Activated CD4-positive, alpha-beta T cell treated with anti-CD3 and anti-CD28 coated beads for 4 hours (primary cell): ENCODE measurements around the gene ZNF584.
"Not testable (repeated sequence)": the region's sequence is repeated elsewhere in the genome, so short reads cannot be mapped to it uniquely, and the experiment has no call there.

Source experiments
- DNase-seq, 2 donors: peaks; one replicate each; pipeline ENCODE4 v3.0.0-alpha.2; 2020

Gene ZNF584

GRCh38 chr19:58386576-58387337 lies 21.7 kb upstream of the ZNF584 start, which contains the start of gene RPS5:
TSS of gene RPS5 (plus strand) at chr19:58387269. CDS start at chr19:58388138, 869 bp downstream.
- peak; percentile 94 to 95 for DNase-seq

DNA sequence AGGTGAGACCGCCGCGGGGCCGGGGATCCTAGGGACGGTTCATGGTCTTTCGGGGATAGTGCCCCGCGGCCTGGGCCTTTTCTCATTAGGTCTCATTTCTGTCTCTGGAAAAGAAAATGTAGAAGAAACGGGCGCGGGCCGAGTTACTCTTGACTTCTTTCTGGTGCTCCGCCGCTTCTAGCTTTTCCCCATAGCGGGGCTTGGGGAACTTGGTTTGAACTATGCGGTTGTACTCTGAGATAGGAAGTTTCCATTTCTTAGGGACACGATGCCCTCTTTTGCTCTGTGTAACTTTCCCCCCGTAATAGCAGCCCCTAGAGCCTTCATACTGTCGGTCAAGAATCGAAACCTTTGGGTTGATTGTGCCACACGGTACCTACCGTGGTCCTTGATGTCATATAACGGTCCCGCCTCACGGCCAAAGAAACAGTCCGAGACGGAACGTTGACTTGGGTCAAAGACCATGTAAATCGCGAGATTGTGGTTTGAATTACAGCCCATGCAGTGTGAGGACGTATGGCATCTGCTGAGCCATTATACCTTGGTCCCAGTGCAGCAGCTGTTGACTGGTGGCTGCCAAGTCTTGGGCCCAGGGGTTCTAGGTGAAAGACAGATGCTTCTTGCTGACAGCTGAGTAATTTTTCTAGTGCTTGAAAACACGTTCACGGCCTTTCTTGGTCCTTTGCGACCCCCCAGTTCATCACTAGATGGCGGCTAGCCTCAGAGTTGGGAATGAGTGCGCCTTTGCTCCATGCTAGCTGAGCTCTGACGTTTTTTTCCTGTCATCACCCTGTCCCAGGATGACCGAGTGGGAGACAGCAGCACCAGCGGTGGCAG lies 20.9 kb upstream of the ZNF584 start:
- no peak for DNase-seq

DNA sequence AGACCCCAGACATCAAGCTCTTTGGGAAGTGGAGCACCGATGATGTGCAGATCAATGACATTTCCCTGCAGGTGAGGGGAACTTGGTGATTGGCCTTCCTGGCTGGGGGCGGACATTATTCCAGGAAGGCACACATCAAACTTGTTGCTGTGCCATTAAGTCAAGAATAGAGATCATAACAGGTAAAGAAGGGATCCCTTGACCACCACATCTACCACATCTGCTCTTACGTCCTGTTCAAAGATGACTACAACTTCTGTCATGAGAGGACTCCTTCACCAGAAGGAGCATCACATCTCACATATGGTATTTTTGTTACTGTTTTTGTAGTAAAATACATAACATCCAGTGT lies 20.3 kb upstream of the ZNF584 start:
- no peak for DNase-seq

DNA sequence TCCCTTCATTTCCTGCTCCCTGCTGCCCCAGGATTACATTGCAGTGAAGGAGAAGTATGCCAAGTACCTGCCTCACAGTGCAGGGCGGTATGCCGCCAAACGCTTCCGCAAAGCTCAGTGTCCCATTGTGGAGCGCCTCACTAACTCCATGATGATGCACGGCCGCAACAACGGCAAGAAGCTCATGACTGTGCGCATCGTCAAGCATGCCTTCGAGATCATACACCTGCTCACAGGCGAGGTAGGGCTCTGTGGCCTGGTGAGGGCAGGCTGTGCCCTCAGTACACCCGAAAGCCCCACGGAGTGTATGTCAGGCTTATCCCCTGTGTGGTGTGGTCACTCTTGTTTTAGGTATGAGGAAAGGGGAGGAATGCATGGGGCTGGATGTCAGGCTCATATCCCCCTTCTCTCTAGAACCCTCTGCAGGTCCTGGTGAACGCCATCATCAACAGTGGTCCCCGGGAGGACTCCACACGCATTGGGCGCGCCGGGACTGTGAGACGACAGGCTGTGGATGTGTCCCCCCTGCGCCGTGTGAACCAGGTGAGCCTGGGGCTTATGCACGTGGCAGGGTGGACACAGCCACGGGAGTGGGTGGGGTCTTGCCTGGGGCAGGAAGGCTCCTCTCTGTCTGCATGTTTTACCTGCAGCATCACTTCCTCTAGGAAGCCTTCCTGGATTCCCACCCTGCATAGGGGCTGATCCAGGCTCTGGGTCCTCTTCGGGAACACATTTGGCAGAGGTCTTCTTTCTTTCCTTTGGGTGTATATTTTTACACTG lies 15.3 kb upstream of the ZNF584 start:
- DNase-seq, result no peak

DNA sequence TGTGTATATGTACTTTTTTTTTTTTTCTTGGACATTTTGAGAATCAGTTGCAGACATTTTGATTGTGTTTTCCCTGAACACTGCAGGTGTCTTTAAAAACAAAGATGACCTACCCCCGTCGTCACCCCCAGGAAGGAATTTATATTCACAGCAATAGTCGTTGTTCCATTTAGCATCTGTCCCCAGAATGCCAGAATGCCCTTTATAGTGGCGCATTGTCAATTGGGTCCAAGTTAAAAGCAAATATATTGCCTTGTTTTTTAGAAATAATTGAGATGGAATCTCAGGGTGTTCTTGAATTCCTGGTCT lies 14.8 kb upstream of the ZNF584 start:
- DNase-seq, result no peak

- DNase-seq, result no peak
Measured at GRCh38 chr19:58394821-58395219, 13.6 kb upstream of the ZNF584 start.

GRCh38 chr19:58395220-58395978 lies 13.1 kb upstream of the ZNF584 start, which contains the start of gene RNF225:
TSS of gene RNF225 (plus strand) at chr19:58395656. CDS start at chr19:58396090, 434 bp downstream.
- no peak for DNase-seq

DNA sequence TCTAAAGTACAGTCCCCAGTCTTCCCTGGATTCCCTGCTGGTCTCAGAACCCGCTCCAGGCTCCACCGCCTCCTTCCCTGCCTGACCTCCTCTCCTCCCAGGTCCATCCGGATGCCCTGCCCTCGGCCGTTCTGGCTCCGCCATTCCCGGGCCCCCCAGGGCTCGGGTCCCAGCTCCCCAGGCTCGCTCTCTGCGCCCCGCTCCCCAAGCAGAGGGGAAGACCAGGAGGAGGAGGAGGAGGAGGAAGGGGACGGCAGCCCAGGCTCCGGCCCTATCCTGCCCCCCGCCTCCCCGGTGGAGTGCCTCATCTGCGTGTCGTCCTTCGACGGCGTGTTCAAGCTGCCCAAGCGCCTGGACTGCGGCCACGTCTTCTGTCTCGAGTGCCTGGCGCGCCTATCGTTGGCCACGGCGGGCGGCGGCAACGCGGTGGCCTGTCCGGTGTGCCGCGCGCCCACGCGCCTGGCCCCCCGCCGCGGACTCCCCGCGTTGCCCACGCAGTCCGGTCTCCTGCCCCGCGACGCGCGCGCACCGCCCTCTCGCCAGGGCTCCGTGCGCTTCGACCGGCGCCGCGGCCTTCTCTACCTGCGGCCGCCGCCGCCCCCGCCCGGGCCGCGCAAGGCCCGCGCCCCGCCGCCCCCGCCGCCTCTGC lies 12.3 kb upstream of the ZNF584 start:
- DNase-seq, result no peak

DNA sequence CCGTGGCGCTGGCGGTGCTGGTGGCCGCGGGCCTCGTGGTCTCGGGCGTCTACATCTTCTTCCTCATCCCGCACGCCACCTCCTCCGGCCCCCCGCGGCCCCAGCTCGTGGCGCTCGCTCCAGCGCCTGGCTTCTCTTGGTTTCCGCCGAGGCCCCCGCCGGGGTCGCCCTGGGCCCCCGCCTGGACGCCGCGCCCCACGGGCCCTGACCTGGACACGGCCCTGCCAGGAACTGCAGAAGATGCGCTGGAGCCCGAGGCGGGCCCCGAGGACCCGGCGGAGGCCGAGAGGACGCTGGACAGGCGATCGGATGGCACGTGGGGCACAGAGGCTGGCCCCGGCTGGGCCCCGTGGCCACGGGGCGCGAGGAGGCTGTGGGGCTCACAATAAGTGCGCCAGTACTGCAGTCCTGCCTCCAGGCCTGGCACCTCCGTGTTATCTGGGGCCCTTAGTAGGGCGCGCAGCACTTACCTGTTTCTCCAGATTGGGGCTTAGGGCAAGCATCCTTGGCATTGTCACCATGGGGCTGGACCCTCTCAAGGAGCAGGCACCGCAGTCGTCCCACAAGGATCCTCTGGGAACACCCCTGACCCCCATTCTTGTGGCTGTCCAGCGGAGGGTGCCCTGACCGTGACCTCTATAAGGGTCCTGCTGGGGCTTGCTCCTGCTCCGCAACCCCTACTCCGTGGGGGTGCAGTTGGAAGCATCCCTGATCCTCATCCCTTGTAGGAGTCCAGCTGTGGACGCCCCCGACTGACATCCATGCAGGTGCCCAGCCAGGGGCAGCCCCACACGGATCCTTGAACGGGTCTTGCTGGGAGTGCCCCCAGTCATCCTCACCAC lies 11.5 kb upstream of the ZNF584 start:
- no peak for DNase-seq

GRCh38 chr19:58397533-58398037 lies 10.9 kb upstream of the ZNF584 start:
- DNase-seq, result no peak

GRCh38 chr19:58398087-58398486 lies 10.4 kb upstream of the ZNF584 start:
- no peak for DNase-seq

DNA sequence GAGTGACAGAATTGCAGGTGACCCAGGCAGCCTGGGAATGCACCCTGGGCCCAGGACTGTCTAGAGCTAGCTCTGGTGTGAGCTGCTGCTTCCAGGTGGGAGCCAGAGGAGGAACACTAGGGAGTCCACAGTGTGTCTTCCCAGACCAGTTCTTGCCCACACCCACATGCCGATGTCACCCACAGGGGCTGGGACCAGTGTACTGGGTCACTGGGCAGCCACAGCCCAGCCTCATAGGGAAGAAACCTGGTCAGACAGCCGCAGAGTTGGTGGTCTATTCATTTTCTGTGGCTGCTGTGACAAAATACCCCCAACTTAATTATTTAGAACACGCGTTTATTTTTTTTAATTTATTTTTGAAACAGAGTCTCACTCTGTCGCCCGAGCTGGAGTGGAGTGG lies 9.9 kb upstream of the ZNF584 start:
- DNase-seq, result no peak

GRCh38 chr19:58399903-58400302 lies 8.5 kb upstream of the ZNF584 start:
- DNase-seq, result no peak

GRCh38 chr19:58400316-58400915 lies 8.0 kb upstream of the ZNF584 start:
- no peak for DNase-seq

- DNase-seq, result peak; percentile 99 to 100
Measured at GRCh38 chr19:58400916-58401839, 7.3 kb upstream of the ZNF584 start.

DNA sequence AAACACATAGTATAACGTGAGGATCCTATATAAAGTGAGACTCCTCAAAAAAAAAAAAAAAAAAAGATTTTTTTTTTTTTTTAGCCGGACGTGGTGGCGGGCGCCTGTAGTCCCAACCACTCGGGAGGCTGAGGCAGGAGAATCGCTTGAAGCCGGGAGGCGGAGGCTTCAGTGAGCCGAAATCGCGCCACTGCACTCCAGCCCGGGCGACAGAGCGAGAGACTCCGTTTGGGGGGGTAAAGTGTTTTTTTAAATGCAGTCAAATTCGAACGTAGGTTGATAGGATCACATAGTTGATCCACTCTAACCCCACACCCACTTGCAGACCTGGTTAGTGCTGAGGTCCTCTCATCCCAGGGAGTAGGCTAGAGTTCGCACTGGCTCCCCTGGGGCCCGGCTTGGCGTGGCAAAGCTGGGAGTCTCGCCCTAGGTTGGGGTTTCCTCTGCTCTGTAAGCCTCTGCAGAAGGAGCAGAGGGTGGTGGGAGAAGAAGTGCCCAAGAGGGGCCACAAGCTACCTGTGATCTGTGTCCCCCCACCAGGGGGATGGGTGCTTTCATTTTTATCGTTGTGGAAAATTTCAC lies 6.5 kb upstream of the ZNF584 start:
- DNase-seq, result no peak

DNA sequence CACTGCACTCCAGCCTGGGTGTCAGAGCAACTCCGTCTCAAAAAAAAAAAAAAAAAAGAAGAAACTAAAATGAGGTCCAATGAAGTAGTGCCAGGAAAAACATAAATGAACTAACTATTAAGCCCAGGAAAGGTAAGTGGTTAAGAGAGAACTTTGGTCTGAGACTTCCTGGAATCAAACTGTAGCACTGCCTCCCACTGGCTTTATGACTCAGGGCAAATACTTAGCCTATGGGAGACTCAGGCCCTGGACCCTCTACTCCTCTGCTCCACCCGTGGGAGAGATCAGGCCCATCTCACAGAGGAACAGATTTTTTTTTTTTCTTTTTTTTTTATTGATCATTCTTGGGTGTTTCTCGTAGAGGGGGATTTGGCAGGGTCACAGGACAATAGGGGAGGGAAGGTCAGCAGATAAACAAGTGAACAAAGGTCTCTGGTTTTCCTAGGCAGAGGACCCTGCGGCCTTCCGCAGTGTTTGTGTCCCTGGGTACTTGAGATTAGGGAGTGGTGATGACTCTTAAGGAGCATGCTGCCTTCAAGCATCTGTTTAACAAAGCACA lies 4.5 kb upstream of the ZNF584 start:
- not testable (repeated sequence) for DNase-seq

DNA sequence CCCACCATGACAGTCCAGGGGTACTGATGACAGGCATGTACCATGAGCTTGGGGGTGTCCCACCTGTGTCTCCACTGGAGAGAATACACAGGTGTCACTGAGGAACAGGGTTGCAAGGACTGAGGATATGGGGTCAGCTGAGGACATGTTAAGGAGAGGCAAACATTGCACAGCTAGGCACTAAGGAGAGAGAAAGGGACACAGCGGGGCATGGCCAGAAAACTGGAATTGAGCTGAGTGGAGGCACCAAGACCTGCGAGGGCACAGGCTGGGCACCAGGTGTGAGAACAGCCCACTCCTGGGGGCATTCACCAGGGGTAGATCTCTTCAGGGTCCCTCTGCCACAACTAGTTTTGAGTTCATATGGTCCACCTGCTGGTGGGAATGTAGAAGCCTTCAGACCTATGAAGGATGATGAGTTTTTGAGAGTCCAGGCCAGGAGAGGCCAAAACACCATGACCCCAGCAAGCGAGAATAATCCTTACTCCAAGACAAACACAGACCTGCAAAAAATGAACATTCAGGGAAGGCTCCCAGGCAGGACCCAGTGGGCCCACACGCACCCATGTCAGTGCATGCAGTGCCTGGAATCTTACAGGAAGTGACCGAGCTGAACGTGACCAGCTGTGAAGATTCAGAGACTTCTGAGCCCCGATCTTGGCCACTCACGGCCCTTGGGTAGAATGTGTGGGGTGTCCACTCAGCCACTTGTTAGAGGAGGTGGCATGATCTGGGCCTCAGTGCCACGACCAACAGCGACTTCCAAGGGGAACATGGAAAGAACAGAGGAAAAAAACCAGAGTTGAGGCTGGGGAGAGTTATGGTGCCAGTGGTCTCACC lies 1.4 kb upstream of the ZNF584 start:
- DNase-seq, result no peak
